GM21390 (cell line): ENCODE results near the gene C8G.

ENCODE experiments used
- ATAC-seq: cut with Tn5 transposase; IDR thresholded peaks from one replicate; pipeline ENCODE4 v1.9.1; 2021; ENCODE audit not compliant: unreplicated experiment

The C8G gene

DNA sequence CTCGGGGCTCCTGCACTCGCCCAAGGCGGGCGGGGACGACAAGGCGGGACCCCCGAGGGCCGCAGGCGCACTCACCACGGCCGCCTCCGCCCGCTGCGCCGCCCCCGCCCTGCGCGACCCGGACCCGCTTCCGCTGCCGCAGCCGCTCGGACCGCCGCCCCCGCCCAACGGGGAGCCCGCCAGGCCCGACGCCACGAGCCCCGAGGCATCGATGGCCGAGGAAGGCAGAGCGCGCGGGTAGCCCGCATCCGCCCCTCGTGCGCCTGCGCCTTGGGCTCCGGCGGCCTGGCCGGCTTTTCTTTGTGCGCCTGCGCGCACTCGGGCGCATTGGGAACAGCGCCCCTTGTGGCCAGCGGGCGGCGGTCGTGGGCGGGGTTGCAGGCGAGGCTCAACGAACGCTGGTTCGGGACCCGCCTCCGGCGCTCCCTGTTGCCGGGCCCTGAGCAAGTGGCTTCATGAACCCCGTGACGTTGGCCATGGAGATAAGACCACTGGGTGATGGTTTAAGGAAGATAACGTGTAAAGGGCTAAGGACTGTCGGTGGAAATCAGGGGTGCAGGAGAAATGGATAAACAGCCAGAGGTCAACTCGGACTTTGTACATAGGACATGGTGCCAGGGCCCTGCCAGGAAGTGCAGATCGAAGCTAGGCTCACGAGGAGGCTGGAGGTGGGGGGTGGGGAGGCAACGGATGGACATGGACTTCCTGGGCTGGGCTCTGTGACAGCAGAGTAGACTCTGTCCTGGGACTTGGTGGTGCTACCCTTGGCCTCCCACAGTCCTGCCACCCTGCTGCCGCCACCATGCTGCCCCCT lies at the start of gene C8G, which contains the start of gene FBXW5:
C8G (plus strand) TSS at position 725 of the 814 bp plus-strand sequence; CDS start at position 803, 78 bp downstream.
FBXW5 (minus strand) TSS at position 220 of the 814 bp plus-strand sequence. CDS start 655 bp downstream, outside the sequence.
- peak; percentile 56 for ATAC-seq

DNA sequence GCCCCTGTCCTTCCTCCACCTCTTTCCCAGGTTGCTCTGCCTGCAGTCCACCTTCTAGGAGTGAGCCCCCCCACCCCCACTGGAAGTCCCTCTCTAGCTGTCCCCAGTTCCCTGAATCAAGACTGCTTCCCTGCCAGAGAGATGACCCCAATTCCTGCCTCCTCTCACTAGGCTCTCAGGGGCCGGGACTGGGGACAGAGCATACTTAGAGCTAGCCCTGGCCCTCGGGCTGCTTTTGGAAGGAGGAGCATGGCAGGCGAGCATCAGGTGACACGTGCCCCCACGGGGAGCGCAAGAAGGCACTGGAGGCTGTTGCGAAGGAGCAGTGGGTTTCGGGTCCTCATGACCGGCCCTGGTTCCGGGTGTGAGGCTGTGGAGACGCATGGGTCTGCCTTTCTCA lies 49.0 kb upstream of the C8G start:
- ATAC-seq, result no peak

DNA sequence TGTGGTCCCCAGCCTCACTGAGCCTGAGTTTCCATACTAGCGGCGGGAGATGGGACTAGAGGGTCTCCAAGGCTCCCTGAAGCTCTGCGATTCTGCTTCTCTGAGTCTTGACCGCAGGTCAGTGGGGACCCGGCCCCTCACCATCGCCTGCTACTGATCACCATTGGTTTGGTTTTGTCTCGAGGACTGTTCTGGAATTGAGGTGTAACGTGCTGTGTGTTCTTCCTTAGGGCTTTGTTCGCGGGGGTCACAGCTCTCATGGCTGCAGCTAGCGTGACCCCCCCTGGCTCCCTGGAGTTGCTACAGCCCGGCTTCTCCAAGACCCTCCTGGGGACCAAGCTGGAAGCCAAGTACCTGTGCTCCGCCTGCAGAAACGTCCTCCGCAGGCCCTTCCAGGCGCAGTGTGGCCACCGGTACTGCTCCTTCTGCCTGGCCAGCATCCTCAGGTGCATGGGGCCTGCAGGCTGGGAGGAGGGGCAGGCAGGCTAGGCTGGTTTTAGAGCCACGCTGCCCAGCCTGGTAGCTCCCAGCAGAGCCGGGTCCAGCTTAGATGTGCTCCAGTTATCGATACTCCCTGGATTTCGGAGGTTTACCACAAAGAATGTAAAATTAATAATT lies 46.5 kb upstream of the C8G start:
- no peak for ATAC-seq

DNA sequence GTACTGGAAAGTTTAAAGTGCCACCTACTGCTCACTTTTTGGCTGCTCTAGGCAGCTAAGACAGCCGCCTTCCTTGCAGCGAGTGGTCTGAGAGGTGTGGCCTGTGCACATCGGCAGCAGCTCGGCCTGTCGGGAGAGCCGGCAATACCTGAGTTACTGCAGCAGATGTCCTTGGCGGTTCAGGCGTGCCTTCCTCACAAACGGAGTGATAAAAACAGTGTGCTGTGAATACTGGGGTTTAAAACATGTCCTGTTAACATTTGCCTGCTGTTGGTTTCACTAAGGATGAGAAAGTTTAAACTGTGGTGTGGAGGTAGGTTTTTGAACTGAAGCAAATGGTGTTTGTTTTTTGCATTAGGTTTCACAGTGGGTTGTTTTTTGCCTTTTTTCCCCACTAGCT lies 45.8 kb upstream of the C8G start:
- no peak for ATAC-seq

DNA sequence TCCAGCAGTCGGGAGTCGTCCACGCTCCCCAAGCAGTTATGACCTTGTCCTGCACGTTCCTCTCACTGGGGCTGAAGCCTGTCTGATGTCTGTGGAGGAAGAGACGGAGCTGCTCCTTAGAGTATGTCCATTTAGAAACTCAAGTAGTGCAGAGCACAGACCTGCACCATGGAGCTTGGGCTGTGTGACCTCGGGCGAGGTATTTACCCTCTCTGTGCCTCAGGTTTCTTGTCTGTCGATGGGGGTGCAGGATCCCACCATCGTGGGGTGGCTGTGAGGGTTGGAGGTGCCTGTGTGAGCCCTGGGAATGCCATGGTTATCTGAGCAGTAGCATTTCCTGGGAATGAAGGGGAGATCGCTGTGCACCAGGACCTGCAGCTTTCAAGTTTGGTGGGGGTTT lies 44.5 kb upstream of the C8G start:
- no peak for ATAC-seq

DNA sequence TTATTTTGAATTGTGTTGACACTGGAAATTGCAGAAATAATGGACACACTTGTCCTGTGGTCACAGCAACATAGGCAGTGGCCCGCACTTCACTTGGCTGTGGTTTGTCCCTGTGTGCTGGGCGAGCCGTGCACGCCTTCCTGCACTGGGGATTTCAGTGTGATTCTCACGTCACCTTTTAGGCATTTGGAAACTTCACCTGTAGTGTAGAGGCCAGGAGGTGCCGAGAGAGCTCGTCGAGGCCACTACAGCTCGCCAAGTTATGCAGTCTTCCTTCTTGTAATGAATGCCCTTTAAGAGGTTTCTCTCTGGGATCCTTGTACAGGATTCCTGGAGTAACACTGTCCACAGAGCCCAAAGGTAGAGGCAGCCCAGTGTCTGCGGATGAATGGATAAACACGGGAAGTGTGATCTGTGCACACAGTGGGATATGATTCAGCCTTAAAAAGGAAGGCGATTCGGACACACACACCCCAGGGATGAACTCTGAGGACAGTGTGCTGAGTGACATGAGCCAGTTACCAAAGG lies 44.0 kb upstream of the C8G start:
- no peak for ATAC-seq

DNA sequence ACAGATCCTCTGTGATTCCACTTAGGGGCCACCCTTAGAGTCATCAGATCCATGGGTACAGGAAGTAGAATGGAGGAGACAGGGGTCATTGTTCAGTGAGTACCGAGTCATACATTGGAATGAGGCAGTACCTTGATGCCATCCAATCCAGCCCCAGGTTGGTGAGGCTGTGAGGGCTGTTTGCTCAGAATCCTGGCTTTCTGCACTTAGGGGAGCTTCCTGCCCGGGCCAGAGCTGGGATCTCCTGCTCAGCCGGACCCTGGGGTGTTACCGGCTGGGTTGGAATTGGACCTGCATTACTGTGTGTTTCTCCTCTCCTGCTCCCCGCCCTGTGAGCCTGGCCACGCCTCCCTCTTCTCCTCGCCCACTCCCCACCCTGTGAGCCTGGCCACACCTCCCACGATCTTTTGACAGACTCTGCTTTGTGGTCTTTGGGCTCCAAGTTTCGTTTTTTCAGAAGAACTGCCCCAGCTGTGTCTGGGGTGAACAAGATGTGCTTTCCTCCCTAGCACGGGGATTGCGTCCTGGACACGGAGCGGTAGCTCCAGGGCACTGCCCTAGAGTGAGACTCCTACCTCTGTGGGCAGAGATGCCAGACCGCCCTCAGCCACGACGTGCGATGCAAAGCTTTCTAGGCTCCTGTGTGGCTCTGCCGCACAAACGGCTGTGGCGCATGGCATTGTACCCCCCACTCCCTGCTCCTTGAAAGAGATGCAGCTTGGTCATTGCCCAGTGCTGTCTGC lies 43.4 kb upstream of the C8G start:
- peak; percentile 57 for ATAC-seq

DNA sequence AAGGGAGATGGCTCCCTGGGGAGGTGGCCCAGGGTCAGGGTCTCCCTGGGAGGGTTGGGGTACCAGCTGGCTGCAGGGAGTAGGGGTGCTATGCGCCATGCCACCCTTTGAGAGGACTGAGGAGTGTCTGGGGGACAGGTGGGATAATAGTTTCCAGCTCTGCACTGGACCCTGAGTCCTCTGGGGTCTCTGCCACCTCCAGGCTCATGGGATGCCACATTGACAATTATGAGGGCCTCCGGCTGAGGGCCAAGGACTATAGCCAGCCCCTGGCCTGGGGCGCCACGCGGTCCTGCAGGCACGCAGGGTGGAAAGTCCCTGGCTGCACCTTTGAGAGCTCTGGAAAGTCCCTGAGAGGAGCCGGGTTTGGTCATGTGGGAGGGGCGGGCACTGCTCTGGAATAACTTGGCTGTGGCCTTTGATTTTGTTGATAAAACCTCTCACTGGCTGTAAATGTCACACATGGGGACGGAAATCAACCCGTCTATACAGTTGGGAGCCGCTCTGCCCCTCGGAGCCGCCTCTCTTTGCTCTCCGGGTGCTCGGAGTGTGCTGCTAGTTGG lies 42.7 kb upstream of the C8G start:
- ATAC-seq, result peak; percentile 41

DNA sequence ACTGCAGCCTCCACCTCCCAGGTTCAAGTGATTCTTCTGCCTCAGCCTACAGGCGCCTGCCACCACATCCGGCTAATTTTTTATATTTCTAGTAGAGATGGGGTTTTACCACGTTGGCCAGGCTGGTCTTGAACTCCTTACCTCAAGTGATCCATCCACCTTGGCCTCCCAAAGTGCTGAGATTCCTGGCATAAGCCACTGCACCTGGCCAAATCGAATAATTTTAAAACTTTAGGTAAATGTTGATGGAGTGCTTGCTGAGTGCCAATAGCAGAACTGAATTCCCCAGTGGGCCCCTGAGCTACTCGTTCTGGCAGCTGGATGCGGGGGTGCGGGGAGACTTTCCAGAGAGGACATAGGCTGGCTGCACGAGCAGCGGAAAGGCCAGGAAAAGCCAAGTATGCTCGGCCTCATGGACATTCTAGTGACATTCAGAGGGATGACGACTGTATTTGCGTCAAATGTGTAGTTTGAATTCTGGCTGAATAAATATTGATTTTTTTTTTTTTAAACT lies 41.9 kb upstream of the C8G start:
- no peak for ATAC-seq

DNA sequence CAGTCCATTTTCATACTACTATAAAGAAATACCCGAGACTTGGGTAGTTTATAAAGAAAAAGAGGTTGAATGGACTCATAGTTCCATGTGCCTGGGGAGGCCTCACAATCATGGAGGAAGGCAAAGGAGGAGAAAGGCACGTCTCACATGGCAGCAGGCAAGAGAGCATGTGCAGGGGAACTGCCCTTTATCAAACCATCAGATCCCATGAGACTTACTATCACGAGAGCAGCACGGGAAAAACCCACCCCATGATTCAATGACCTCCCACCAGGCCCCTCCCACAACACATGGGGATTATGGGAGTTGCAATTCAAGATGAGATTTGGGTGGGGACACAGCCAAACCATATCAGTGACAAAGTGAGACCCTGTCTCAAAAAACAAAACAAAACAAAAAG lies 38.8 kb upstream of the C8G start:
- no peak for ATAC-seq

DNA sequence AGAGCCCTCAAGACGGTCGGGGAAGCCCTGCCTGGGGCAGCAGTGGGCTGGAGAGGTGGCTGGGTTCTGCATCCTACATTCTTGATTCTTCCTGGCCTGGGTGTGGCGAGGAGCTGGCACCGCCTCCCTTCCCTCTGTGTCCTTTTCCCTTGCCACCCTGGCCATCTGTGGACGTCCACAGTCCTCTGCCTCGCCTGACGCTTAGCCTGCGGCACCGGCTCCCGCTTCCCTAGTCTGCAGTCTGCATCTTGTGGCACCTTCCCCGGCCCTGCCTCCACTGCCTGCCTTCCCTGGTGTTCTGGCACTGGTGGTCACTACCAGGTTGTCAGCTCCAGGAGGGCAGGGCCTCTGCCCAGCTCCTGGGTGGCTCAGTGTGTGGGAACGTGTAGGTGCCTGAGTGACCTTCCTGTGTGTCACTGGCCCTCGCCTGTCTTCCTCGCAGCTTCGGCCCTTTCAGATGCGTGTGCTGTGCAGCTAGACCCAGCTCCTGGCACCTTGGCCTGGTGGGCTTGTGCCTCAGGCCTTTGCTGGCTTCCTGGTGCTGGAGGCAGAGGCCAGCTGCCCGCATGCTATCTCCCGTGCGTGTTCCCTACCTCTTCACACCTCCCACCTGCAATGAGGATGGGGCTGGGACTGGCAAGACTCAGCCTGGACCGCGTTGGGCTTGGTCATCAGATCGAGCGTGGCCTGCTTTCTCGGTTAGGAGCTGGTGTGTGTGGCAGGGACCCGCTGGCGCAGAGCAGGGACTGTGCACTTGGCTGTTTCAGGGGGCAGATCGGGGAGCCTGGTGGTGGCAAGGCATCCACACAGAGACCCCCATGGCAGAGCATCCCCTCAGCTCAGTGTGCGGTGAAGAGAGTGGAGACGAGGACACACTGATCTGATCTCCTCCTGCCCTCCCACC lies 37.8 kb upstream of the C8G start:
- ATAC-seq, result no peak

DNA sequence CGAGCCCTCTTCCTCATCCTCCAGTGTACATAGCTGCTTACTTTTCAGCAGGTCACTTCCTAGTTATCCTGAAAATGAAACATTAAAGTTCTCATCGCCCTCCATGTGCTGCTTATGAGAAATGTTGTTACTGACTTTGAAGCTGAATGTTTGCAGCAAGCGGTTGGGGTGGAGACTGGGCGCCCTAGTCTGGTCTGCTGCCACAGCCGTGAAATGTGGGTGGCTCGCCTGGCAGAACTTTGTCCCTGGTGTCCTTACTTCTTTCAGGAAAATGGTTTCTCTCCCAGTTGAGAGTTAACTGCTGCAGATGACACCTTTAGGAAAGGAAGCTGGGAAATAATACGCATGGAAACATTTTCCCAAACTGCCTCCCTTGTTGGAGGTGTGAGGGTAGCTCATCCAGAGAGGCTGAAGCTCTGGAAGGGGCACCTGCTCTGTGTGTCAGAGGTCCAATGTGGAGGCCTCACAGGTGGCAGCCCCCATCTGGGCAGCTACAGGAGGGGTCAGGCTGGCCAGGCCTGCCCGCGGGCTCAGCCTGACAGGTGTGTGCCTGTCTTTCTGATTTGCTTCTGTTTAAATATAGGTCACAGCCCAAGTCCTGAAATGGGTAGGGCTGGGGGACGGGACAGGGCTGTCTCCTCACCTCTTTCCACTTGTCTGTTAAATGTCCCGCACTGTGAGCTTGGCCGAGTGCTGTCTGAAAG lies 34.7 kb upstream of the C8G start:
- ATAC-seq, result no peak

DNA sequence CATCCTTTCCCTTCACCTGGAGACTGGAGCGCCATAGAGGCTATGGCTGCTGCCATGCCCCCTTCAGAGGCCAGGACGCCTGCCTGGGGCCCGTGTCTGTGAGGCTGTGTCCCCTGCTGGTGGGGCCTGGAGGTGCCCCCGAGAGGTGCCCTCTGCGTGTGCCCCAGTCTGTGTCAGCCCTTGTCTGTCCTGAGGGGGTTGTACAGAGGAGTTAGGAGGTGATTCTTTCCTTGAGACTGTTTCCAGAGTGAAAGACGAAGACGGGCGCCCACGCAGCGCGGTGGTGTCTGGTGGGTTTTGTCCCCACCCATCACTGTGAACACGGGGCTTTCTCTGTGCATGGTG lies 34.2 kb upstream of the C8G start:
- ATAC-seq, result no peak

DNA sequence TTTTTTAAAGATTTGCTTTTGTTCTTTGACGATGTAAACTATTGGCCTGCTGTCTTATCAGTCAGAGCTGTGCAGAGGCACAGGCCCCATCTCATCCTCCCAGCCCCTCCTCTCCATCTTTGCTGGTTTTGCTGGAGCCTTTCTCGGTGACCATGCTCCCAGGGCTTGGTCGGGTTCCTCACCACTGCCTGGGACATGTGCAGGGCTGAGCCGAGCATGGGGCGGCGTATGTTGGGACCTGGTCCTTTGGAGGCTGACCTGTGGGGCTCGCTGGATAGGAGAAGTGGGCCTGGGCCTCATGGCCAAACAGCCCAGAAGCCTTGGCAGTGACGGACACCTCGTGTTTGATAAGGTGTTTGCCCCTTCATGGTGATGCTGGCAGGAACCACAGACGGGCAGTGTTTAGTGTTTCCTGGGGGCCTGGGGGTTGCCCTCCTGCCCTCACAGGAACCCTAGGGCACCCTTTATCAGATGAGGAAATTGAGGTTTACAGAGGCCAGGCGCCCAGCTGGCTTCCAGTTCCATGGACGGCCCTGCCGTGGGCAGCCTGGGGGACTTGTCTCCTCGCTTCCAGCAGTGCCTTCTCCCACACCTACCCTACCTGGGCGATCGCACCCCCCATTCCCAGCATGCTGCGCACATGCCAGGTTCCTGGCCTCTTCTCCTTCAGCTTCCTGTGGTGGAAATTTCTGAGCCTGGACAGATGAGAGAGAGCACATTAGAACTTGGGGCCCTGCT lies 31.2 kb upstream of the C8G start:
- ATAC-seq, result no peak

DNA sequence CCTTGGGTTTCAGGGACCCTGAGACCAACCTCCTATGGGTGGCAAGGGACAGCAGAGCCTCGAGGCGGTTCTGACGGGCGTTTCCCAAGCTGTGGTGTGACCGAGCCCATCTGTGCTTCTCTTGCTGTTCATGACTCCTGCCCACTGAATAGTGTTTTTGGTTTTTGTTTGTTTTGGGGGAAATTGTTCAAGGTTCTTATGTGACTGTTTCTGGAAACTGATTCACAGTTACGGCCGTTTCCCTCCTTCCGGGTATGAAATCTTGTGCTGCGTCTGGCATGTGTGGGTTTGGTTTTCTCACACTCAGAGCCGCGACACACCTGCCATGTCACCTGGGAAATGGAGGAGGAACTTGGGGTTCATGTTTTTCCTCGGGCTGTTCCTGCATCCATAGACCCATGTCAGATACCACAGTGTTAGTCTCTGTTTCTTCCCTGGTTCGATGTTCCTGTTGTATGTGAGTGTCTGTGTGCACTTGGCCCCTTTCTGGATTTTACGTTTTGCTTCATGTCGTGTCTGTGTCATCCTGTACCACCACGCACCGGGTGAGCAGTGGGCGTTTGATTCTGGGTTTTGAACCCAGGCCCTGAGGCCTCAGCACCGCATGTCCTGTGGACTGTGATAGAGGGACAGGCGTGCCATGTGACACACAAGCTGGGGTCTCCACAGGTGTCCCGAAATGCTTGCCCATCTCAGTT lies 29.3 kb upstream of the C8G start:
- ATAC-seq, result no peak

DNA sequence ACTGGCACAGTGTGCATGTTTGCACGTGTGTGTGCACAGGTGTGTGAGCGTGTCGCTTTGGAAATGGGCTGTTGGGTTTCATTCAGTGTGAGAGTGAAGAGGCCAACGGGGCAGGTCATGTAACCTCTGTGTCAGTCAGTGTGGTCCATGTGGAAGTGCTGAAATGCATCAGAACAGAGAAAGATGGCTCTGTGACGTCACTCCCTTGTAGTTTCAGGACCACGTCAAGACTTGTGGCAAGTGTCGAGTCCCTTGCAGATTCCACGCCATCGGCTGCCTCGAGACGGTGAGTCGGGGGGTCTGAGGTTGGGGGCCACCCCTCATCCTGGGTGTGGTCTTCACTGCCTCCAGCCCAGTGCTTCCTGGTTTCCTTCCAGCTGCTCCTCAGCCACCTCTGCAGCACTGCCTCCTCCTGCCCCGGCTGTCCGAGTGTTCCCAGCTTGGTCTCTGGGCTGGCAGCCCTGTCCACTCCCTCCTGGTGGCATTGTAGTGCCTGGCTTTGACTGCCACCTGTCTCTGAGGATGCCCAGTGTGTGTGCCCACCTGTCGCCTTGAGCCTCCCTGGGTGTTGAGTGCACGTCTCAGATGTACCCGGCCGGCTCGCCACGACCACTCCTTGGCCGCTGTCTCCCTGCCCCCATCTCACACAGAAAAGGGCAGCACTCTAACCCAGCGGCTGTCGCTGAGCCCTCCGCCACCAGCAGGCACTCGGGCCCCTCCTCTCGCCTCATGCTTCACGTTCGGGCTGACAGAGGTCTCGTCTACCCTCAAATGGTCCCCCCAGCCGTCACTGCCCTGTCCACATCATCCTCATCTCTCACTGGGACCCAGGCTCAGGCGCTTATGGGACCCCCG lies 28.5 kb upstream of the C8G start:
- no peak for ATAC-seq

DNA sequence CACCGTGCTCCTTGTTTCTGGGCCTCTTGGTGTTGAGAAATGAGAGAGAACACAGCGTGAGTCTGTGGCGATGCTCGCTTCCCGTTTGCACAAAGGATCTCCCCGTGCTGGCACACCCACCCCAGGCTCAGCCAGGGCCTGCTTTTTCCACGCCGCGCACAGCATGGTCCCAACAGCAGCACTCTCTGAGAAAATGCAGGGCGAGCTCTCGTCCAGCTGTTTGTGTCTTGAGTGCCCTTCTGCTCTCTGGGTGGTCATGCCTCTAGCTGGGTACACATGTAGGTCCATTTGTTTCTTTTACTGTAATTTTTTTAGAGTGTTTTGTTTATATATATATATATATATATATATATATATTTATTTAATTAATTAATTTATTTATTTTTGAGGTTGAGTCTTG lies 27.1 kb upstream of the C8G start:
- no peak for ATAC-seq
